Neural crest cell (in vitro differentiated cells): ENCODE results near the gene COL18A1. TPM values are rescaled to one million over a fixed set of nuclear protein-coding genes. Genes with fewer than 3 reads are reported as not detected.

Experiments
- DNase-seq: peaks from one replicate; pipeline ENCODE4 v3.0.0; 2021; ENCODE audit warnings: low read depth, mixed read lengths, low spot score
- H3K27ac Mint-ChIP-seq: one replicate; pipeline ENCODE4 v1.8.0; 2021; ENCODE audit warnings: mild to moderate bottlenecking, mixed read lengths; ENCODE audit not compliant: unreplicated experiment
- H3K27me3 Mint-ChIP-seq: 2 replicates; pipeline ENCODE4 v1.8.0; 2021; ENCODE audit warnings: low read depth, mild to moderate bottlenecking, mixed read lengths
- H3K36me3 Mint-ChIP-seq: 2 replicates; pipeline ENCODE4 v1.8.0; 2021; ENCODE audit warnings: low read depth, mild to moderate bottlenecking, mixed read lengths
- H3K4me1 Mint-ChIP-seq: 2 replicates; pipeline ENCODE4 v1.8.0; 2021; ENCODE audit warnings: mixed read lengths
- H3K4me3 Mint-ChIP-seq: one replicate; pipeline ENCODE4 v1.8.0; 2021; ENCODE audit warnings: mild to moderate bottlenecking, mixed read lengths
- H3K9me3 Mint-ChIP-seq: 2 replicates; pipeline ENCODE4 v1.8.0; 2021; ENCODE audit warnings: mixed read lengths
- CTCF ChIP-seq: fragments of 200-600 bp; sonication (generic); conservative IDR thresholded peaks from 2 replicates; pipeline ENCODE4 v1.5.0; 2021; ENCODE audit warnings: antibody characterized with exemption, mild to moderate bottlenecking
- total RNA-seq: library from RNA; stranded (reverse); gene quantifications from 2 replicates; pipeline ENCODE4 v1.2.1, GENCODE V29; 2021

Gene COL18A1
- total RNA-seq, 1 donor from 2014 or later = 19.2 TPM

- H3K9me3 Mint-ChIP-seq = no peaks in the 10 kb centered on the region
- peaks cover 1% of the 10 kb centered on the region for H3K4me1 Mint-ChIP-seq
- peaks cover 25% of the 10 kb centered on the region for H3K27me3 Mint-ChIP-seq
- DNase-seq = no peak
- H3K36me3 Mint-ChIP-seq = no peaks in the 10 kb centered on the region
- no peak for TF ChIP-seq CTCF
- no peak overlapping the region for H3K4me3 Mint-ChIP-seq
- H3K27ac Mint-ChIP-seq = no peak overlapping the region
Observed at GRCh38 chr21:45391743-45392572, 13.0 kb upstream of the COL18A1 start.

GRCh38 chr21:45392573-45392971 is 12.4 kb upstream of the COL18A1 start:
- peaks cover 29% of the 10 kb centered on the region for H3K27me3 Mint-ChIP-seq
- H3K4me3 Mint-ChIP-seq = no peak overlapping the region
- H3K27ac Mint-ChIP-seq = no peak overlapping the region
- DNase-seq = no peak
- H3K4me1 Mint-ChIP-seq = no peaks in the 10 kb centered on the region
- H3K36me3 Mint-ChIP-seq = no peaks in the 10 kb centered on the region
- TF ChIP-seq CTCF = no peak
- no peaks in the 10 kb centered on the region for H3K9me3 Mint-ChIP-seq

- no peaks in the 10 kb centered on the region for H3K4me1 Mint-ChIP-seq
- H3K27ac Mint-ChIP-seq = no peak overlapping the region
- H3K27me3 Mint-ChIP-seq = peaks cover 28% of the 10 kb centered on the region
- no peak overlapping the region for H3K4me3 Mint-ChIP-seq
- no peaks in the 10 kb centered on the region for H3K9me3 Mint-ChIP-seq
- no peaks in the 10 kb centered on the region for H3K36me3 Mint-ChIP-seq
- no peak for TF ChIP-seq CTCF
- DNase-seq = no peak
Observed at GRCh38 chr21:45393021-45393420, 11.9 kb upstream of the COL18A1 start.

GRCh38 chr21:45393833-45394638 is 10.9 kb upstream of the COL18A1 start:
- no peaks in the 10 kb centered on the region for H3K4me1 Mint-ChIP-seq
- no peaks in the 10 kb centered on the region for H3K9me3 Mint-ChIP-seq
- no peak overlapping the region for H3K27ac Mint-ChIP-seq
- no peak for DNase-seq
- no peak for TF ChIP-seq CTCF
- peaks cover 30% of the 10 kb centered on the region for H3K27me3 Mint-ChIP-seq
- no peaks in the 10 kb centered on the region for H3K36me3 Mint-ChIP-seq
- H3K4me3 Mint-ChIP-seq = no peak overlapping the region

GRCh38 chr21:45396620-45396995 is 8.4 kb upstream of the COL18A1 start:
- no peak overlapping the region for H3K4me3 Mint-ChIP-seq
- no peak for DNase-seq
- no peaks in the 10 kb centered on the region for H3K4me1 Mint-ChIP-seq
- H3K9me3 Mint-ChIP-seq = peaks cover 6% of the 10 kb centered on the region
- peaks cover 5% of the 10 kb centered on the region for H3K36me3 Mint-ChIP-seq
- TF ChIP-seq CTCF = no peak
- H3K27me3 Mint-ChIP-seq = peaks cover 44% of the 10 kb centered on the region
- H3K27ac Mint-ChIP-seq = no peak overlapping the region
